Osteoblast (primary cell): ENCODE data around the gene DBH. TPM values are rescaled to one million over a fixed set of nuclear protein-coding genes. Genes with fewer than 3 reads are reported as not detected.

Experiments
- DNase-seq: peaks from one replicate; pipeline ENCODE4 v3.0.0; 2011; ENCODE audit warnings: low spot score, mixed read lengths; ENCODE audit not compliant: insufficient read length; ENCODE audit errors: missing footprints
- H2AFZ ChIP-seq: 2 replicates; pipeline ENCODE4 v1.6.0; 2011; ENCODE audit warnings: mild to moderate bottlenecking, low read length
- H3K27ac ChIP-seq: 2 replicates; pipeline ENCODE4 v1.5.1; 2011; ENCODE audit warnings: mild to moderate bottlenecking, low read depth, low read length, moderate library complexity
- H3K27me3 ChIP-seq: 2 replicates; pipeline ENCODE4 v1.6.0; 2012; ENCODE audit warnings: mild to moderate bottlenecking, control low read depth, inconsistent platforms, low read length, moderate library complexity; ENCODE audit not compliant: insufficient read depth
- H3K36me3 ChIP-seq: 2 replicates; pipeline ENCODE4 v1.5.1; 2011; ENCODE audit warnings: mild to moderate bottlenecking, low read length, control low read depth, moderate library complexity; ENCODE audit not compliant: insufficient read depth
- H3K4me1 ChIP-seq: 2 replicates; pipeline ENCODE4 v1.5.1; 2011; ENCODE audit warnings: mild to moderate bottlenecking, low read length, control low read depth, moderate library complexity; ENCODE audit not compliant: insufficient read depth
- H3K4me2 ChIP-seq: 2 replicates; pipeline ENCODE4 v1.6.0; 2011; ENCODE audit warnings: mild to moderate bottlenecking, low read length; ENCODE audit not compliant: insufficient read depth
- H3K4me3 ChIP-seq: fragments of 200-600 bp; sonication (generic); 3 replicates; pipeline ENCODE4 v1.5.1; 2012; ENCODE audit warnings: mild to moderate bottlenecking, low read length, inconsistent platforms; ENCODE audit not compliant: insufficient read depth
- H3K79me2 ChIP-seq: 2 replicates; pipeline ENCODE4 v1.6.0; 2012; ENCODE audit warnings: mild to moderate bottlenecking, low read length, control low read depth, inconsistent platforms; ENCODE audit not compliant: insufficient read depth
- H3K9me3 ChIP-seq: 2 replicates; pipeline ENCODE4 v1.5.1; 2011; ENCODE audit warnings: low read depth, low read length, control low read depth
- H4K20me1 ChIP-seq: 2 replicates; pipeline ENCODE4 v1.6.0; 2012; ENCODE audit warnings: mild to moderate bottlenecking, low read length, control low read depth; ENCODE audit not compliant: insufficient read depth
- total RNA-seq: library from RNA; depleted of rRNA; stranded (reverse); fragments of >200 nt; gene quantifications from 2 replicates; pipeline ENCODE4 v1.2.3, GENCODE V29; 2012
- TF ChIP-seq, protein P1 (sequence below): IDR thresholded peaks from 2 replicates; pipeline ENCODE4 v1.5.1; 2011; ENCODE audit warnings: mild to moderate bottlenecking, low read depth, low read length, moderate library complexity; ENCODE audit errors: extremely low read depth

Gene DBH
- total RNA-seq, 1 donor = not detected

DNA sequence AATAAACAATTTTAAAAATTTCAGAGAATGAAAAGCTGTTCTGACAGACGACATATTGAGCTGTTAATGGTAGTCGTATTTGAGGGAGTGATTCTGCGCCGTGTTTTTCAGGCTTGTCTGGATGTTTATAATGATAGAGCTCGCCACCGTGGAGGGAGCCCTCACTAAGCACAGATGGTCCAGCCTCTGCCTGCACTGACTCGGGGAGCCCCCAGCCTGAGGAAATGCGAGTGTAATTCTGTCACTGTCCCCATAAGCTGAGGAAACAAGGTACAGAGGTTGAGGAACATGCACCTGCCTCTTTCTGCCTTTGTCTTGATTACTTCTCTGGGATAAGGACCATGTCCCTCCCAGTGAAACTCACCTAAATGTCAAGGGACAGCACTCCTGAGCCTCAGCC lies 7.4 kb upstream of the DBH start:
- H3K27me3 ChIP-seq = no peaks in the 10 kb centered on the region
- H3K79me2 ChIP-seq = no peaks in the 10 kb centered on the region
- no peaks in the 10 kb centered on the region for H3K9me3 ChIP-seq
- no peak overlapping the region for H2AFZ ChIP-seq
- TF ChIP-seq, protein P1, sequence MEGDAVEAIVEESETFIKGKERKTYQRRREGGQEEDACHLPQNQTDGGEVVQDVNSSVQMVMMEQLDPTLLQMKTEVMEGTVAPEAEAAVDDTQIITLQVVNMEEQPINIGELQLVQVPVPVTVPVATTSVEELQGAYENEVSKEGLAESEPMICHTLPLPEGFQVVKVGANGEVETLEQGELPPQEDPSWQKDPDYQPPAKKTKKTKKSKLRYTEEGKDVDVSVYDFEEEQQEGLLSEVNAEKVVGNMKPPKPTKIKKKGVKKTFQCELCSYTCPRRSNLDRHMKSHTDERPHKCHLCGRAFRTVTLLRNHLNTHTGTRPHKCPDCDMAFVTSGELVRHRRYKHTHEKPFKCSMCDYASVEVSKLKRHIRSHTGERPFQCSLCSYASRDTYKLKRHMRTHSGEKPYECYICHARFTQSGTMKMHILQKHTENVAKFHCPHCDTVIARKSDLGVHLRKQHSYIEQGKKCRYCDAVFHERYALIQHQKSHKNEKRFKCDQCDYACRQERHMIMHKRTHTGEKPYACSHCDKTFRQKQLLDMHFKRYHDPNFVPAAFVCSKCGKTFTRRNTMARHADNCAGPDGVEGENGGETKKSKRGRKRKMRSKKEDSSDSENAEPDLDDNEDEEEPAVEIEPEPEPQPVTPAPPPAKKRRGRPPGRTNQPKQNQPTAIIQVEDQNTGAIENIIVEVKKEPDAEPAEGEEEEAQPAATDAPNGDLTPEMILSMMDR = no peak
- H4K20me1 ChIP-seq = no peaks in the 10 kb centered on the region
- H3K4me3 ChIP-seq = no peak overlapping the region
- peak; percentile 75 for DNase-seq
- no peak overlapping the region for H3K27ac ChIP-seq
- H3K4me2 ChIP-seq = no peak overlapping the region
- H3K4me1 ChIP-seq = no peaks in the 10 kb centered on the region
- H3K36me3 ChIP-seq = no peaks in the 10 kb centered on the region

DNA sequence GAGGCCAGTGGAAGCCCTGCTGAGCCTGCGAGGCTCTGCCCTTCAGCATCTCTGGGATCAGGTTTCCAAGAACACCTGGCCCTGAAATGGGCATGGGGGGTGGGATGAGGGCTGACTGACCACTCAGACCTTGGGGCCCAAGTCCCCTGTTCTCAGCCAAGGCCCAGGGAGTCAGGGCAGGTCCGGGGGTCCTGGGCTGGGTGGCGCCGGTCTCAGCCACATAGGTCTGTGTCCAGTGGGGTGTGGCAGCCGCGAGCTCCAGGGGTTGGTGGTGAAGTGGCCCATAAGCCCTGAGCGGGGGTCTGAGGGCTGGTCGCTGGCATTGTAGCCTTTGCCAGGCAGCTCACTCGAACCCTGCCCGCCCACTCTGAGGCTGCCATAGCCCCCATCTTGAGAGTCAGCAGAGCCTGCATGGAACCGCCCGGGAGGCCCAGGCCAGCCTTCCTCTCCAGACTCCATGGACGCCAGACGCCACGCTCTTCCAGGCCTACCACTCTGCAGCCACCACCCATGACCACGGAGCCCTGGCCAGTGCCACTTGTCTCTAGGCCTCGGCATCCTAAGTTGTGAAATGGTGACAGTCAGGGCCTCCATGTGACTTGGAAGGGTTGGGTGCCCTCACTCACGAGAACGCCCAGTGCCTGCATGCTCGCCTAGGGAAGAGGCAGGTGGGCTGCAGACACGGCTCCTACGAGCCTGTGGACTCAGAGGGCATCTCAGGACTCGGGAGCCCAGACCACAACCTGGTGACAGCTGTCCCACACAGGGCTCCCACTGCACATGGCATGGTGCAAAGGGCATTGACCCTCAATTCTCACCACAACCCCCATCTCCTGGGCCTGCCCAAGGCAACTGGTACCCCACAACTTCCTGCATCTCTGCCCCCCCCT lies 6.7 kb upstream of the DBH start:
- no peak overlapping the region for H2AFZ ChIP-seq
- no peak overlapping the region for H3K4me2 ChIP-seq
- no peak overlapping the region for H3K27ac ChIP-seq
- no peaks in the 10 kb centered on the region for H3K9me3 ChIP-seq
- peaks cover 3% of the 10 kb centered on the region for H3K27me3 ChIP-seq
- no peaks in the 10 kb centered on the region for H3K4me1 ChIP-seq
- DNase-seq = peak; percentile 78
- H3K4me3 ChIP-seq = no peak overlapping the region
- H3K79me2 ChIP-seq = no peaks in the 10 kb centered on the region
- TF ChIP-seq, protein P1 = no peak
- H4K20me1 ChIP-seq = no peaks in the 10 kb centered on the region
- no peaks in the 10 kb centered on the region for H3K36me3 ChIP-seq

DNA sequence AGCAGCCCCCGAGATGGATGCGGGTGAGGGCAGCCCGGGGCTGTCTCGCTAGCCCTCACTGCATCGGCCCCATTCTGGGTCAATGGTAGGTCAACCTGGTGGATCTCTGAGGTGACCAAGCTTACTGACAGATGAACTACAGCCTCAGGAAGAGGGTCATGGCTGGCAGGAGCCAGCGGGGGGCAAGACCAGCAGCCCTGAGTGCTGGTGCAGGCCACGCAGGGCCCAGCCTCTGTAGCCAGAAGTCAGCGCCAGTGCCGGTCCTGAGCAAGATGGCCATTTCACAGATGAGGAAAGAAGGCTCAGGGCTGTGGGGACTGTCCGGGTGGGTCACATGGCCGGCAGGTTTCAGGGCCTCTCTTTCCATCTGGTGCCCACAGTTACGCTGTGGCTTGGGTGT lies 5.1 kb upstream of the DBH start:
- Histone ChIP-seq H4K20me1 (no peaks in the 10 kb centered on the region), H3K79me2 (no peaks in the 10 kb centered on the region), H3K36me3 (no peaks in the 10 kb centered on the region), H3K9me3 (no peaks in the 10 kb centered on the region), H3K27me3 (peaks cover 3% of the 10 kb centered on the region), H3K4me3 (no peak overlapping the region), H3K4me2 (no peak overlapping the region), H2AFZ (no peak overlapping the region), H3K4me1 (no peaks in the 10 kb centered on the region), H3K27ac (no peak overlapping the region)
- DNase-seq = peak; percentile 58
- TF ChIP-seq, protein P1 = no peak

DNA sequence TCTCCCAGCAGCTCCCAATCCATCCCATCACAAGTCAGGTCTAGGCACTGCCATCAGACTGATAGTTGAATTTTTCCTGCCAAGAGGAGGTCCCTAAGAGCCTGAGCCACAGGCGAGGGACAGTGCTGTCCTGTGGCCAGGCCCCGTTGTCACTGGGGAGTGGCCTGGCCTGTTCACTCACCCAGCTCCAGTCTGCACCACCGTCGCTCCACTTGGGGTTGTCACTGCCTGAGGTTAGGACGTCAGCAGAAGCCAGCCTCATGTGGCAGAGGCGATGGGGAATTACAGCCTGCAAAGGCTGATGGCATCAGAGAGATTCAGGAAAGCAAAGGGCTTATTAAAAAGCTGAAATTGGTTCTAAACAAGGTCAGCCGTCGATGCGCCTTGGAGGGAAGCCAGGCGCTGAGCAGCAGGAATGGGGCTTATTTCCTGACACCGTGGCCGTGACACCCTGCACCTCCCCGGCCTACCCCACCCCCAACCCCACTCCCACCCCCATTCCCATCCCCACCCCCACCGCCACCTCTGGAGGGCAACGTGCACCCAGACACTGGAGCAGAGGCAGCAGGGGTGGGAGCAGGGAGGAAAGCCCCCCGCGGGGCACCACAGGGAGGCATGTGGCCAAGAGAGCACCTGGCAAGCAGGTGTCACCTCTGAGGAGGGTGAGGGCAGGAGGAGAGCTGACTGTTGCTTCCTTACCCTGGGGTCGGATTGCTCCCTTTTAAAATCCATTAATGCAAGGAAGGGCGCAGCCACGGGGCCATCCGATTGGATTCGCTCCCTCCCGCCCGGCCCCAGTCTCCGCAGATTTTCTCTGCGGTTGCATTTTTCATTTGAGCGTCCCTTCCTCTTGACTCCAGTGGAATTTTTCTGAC lies 3.1 kb upstream of the DBH start:
- H4K20me1 ChIP-seq = no peaks in the 10 kb centered on the region
- no peaks in the 10 kb centered on the region for H3K36me3 ChIP-seq
- no peak overlapping the region for H3K27ac ChIP-seq
- no peaks in the 10 kb centered on the region for H3K4me1 ChIP-seq
- H2AFZ ChIP-seq = no peak overlapping the region
- H3K9me3 ChIP-seq = no peaks in the 10 kb centered on the region
- no peaks in the 10 kb centered on the region for H3K79me2 ChIP-seq
- H3K4me2 ChIP-seq = no peak overlapping the region
- TF ChIP-seq, protein P1 = no peak
- H3K4me3 ChIP-seq = no peak overlapping the region
- peaks cover 3% of the 10 kb centered on the region for H3K27me3 ChIP-seq
- DNase-seq = peak; percentile 73
